ENCODE data around the gene FGFRL1. TPM values are rescaled to one million over a fixed set of nuclear protein-coding genes. Genes with fewer than 3 reads are reported as not detected.

FGFRL1 gene
- total RNA-seq, 4 donors from 2014 or later, result 9.0 to 19.9 (median 12.0) TPM

DNA sequence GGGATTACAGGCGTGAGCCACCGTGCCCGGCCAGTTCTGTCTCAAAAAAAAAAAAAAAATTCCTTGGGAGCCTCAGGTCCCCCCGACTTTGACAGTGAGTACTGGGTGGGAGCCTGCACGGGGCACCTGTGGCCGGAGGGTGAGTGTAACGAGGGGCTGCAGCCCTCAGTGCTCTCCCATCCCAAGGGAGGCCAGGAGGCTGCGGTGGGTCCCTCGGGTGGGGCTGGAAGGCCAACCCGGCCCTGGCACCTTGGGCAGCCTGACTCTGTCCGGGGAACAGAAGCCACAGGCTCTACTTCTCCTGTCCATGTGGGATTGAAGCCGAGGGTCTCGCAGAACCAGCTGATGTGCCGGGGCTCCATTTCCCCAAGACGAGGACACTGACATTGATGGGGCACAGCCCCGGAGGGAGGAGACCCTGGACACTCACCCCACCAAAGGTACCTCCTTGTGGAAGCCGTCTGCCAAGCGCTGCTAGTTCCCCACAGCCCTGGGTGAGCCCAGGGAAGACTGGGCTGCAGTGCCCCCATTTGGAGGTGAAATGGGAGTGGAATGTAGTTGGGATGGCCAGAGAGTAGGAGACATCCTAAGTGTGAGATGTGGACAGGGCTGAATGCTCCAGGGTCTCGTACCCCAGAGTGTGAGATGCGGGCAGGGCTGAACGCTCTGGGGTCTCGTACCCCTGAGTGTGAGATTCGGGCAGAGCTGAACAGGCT, 16.0 kb upstream of the FGFRL1 start:
- WGBS, result 89% methylated on average over 20 of the region's 23 CpGs
- Histone ChIP-seq H3K9me3 (no peaks in the 10 kb centered on the region), H3K4me3 (no peak overlapping the region), H3K4me1 (peaks cover 19% of the 10 kb centered on the region), H3K36me3 (peaks cover 14% of the 10 kb centered on the region), H3K27me3 (peaks cover 49% of the 10 kb centered on the region), H3K27ac (no peak overlapping the region)
- TF ChIP-seq, protein P1, sequence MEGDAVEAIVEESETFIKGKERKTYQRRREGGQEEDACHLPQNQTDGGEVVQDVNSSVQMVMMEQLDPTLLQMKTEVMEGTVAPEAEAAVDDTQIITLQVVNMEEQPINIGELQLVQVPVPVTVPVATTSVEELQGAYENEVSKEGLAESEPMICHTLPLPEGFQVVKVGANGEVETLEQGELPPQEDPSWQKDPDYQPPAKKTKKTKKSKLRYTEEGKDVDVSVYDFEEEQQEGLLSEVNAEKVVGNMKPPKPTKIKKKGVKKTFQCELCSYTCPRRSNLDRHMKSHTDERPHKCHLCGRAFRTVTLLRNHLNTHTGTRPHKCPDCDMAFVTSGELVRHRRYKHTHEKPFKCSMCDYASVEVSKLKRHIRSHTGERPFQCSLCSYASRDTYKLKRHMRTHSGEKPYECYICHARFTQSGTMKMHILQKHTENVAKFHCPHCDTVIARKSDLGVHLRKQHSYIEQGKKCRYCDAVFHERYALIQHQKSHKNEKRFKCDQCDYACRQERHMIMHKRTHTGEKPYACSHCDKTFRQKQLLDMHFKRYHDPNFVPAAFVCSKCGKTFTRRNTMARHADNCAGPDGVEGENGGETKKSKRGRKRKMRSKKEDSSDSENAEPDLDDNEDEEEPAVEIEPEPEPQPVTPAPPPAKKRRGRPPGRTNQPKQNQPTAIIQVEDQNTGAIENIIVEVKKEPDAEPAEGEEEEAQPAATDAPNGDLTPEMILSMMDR (IDR thresholded peaks at IDR 0.05), result no peak
- no peak for TF ChIP-seq EP300 (IDR thresholded peaks at IDR 0.05)
- TF ChIP-seq POLR2AphosphoS5 (IDR thresholded peaks at IDR 0.05), result no peak
- TF ChIP-seq POLR2A (IDR thresholded peaks at IDR 0.05), result no peak
- DNase-seq (ENCODE audit: low spot score in 2 of 2), result no peak

DNA sequence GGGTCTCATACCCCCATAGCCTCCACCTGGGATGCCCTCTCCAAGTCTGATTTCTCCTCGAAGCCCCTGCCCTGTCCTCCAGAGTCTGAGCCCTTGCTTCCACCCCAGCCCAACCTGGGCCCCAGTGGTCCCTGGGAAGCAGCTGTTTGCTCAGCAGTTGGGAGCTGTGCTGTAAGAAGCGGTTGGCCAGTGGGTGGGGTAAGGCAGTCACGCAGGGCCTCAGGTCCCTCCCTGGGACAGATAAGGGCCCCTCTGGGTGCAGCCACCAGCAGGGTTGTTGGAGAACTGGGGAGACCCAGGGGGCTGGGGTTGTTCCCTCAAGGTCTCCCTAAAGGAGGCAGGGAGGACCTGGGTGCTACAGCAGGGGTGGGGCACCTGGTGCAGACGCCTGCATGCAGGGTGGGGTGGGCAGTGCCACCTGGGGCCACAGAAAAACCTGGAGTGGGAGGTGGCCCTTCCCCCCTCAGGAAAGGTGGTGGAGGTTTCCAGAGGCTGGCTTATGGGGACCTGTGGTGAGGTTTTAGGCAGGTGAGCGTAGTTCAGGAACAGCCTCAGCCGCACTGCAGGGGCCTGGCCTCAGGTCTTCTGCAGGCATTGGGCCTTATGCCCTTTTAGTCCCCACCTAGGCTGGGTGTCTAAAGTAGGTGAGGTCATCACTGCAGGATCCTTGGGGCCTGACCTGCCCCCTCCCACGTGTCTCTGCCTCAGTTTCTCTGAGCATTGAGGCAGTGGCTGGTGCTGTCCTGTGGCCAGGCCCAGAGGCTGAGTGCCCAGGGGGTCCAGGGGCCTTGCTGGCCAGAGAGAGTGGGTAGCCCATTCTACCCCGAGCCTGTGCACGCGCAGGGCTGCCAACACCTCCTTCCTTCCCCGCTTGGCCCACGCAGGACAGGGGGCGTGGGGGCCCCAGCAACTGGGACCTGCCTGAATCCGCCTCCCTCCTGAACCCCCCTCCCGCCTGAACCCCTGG, 15.1 kb upstream of the FGFRL1 start:
- TF ChIP-seq, protein P1 (IDR thresholded peaks at IDR 0.05), result no peak
- TF ChIP-seq POLR2AphosphoS5 (IDR thresholded peaks at IDR 0.05) (no peak), EP300 (IDR thresholded peaks at IDR 0.05) (no peak), POLR2A (IDR thresholded peaks at IDR 0.05) (no peak)
- no peak overlapping the region for H3K27ac ChIP-seq
- H3K9me3 ChIP-seq, result no peaks in the 10 kb centered on the region
- no peak for DNase-seq (ENCODE audit: low spot score in 2 of 2)
- peaks cover 58% of the 10 kb centered on the region for H3K27me3 ChIP-seq
- H3K4me1 ChIP-seq, result peaks cover 19% of the 10 kb centered on the region
- no peak overlapping the region for H3K4me3 ChIP-seq
- 65% methylated on average over 10 of the region's 15 CpGs for WGBS
- H3K36me3 ChIP-seq, result peaks cover 5% of the 10 kb centered on the region

GRCh38 chr4:996997-997374, 14.4 kb upstream of the FGFRL1 start:
- no peak for DNase-seq (ENCODE audit: low spot score in 2 of 2)
- TF ChIP-seq, protein P1 (IDR thresholded peaks at IDR 0.05), result no peak
- TF ChIP-seq EP300 (IDR thresholded peaks at IDR 0.05), result no peak
- no peak for TF ChIP-seq POLR2AphosphoS5 (IDR thresholded peaks at IDR 0.05)
- no peak for TF ChIP-seq POLR2A (IDR thresholded peaks at IDR 0.05)
- no peak overlapping the region for H3K27ac ChIP-seq
- 3% methylated on average over 13 of the region's 25 CpGs for WGBS
- H3K9me3 ChIP-seq, result no peaks in the 10 kb centered on the region
- peaks cover 20% of the 10 kb centered on the region for H3K4me1 ChIP-seq
- H3K36me3 ChIP-seq, result no peaks in the 10 kb centered on the region
- H3K4me3 ChIP-seq, result peak overlapping the region; percentile 42
- peaks cover 65% of the 10 kb centered on the region for H3K27me3 ChIP-seq

DNA sequence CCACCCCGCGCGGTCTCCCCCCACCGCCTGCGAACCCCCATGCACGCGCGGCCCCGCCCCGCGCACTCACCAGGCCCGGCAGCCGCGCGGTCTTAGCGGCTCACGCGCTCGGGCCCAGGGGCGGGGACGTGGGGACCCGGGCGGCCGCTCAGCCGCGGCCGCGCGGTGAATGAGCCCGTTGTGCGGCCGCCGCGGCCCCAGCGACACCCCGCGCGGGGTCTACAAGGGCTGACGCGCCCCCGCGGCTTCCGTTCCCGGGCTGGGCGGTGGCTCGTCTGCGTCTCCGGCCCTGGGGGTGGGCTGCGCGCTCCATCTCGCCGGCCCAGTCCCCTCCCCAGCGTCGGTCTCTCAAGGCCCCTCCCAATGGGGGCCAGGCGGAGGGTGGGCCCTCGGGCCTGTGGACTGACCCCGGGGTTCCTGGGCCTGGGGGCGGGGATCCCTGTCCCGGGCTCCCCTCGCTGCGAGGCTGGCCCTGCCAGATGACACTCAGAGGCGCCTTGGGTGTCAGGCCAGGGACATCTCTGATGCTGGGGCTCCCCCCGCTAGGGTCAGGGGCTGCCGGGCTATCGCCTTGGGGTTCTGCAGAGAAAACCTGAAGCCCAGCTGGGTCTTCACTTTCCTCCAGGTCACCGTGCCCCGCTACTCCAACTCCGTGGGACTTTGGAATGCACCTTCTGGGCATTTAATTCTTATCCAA, 13.9 kb upstream of the FGFRL1 start:
- DNase-seq (ENCODE audit: low spot score in 2 of 2), result no peak
- peaks cover 70% of the 10 kb centered on the region for H3K27me3 ChIP-seq
- H3K4me1 ChIP-seq, result peaks cover 25% of the 10 kb centered on the region
- H3K27ac ChIP-seq, result no peak overlapping the region
- no peaks in the 10 kb centered on the region for H3K9me3 ChIP-seq
- peak overlapping the region; percentile 42 for H3K4me3 ChIP-seq
- WGBS, result 20% methylated on average over 3 of the region's 68 CpGs
- TF ChIP-seq POLR2AphosphoS5 (IDR thresholded peaks at IDR 0.05), result no peak
- no peak for TF ChIP-seq EP300 (IDR thresholded peaks at IDR 0.05)
- TF ChIP-seq, protein P1 (IDR thresholded peaks at IDR 0.05), result no peak
- TF ChIP-seq POLR2A (IDR thresholded peaks at IDR 0.05), result no peak
- no peaks in the 10 kb centered on the region for H3K36me3 ChIP-seq
